Subcutaneous abdominal adipose tissue (tissue), 5 donors: ENCODE results near the gene LSM3.

ENCODE experiments used
- H3K27ac ChIP-seq: one replicate; pipeline ENCODE4 v1.7.0; 2013; ENCODE audit warnings: low read depth, mild to moderate bottlenecking, inconsistent platforms, low read length, moderate library complexity
- H3K27me3 ChIP-seq, 5 donors: one replicate each; pipeline ENCODE4 v1.7.0; 2013; ENCODE audit warnings: low read length in 5 of 5, inconsistent platforms in 1 of 5; ENCODE audit not compliant: control insufficient read depth in 5 of 5, insufficient read depth in 4 of 5
- H3K36me3 ChIP-seq, 5 donors: one replicate each; pipeline ENCODE4 v1.7.0; 2013; ENCODE audit warnings: low read length in 5 of 5; ENCODE audit not compliant: control insufficient read depth in 5 of 5, insufficient read depth in 5 of 5
- H3K4me1 ChIP-seq, 5 donors: one replicate each; pipeline ENCODE4 v1.7.0; 2013; ENCODE audit warnings: low read length in 5 of 5, mild to moderate bottlenecking in 3 of 5, moderate library complexity in 1 of 5; ENCODE audit not compliant: control insufficient read depth in 5 of 5, insufficient read depth in 5 of 5
- H3K4me3 ChIP-seq, 5 donors: one replicate each; pipeline ENCODE4 v1.7.0; 2013; ENCODE audit warnings: low read length in 5 of 5, low read depth in 1 of 5
- H3K9ac ChIP-seq, 5 donors: one replicate each; pipeline ENCODE4 v1.7.0; 2013; ENCODE audit warnings: low read length in 5 of 5, mild to moderate bottlenecking in 4 of 5, moderate library complexity in 3 of 5
- H3K9me3 ChIP-seq, 5 donors: one replicate each; pipeline ENCODE4 v1.7.0; 2013; ENCODE audit warnings: low read length in 5 of 5; ENCODE audit not compliant: control insufficient read depth in 5 of 5
- donor health status: healthy.
- donor health status: healthy.
- donor health status: healthy.
- donor health status: healthy.
- donor health status: healthy.

LSM3 gene

DNA sequence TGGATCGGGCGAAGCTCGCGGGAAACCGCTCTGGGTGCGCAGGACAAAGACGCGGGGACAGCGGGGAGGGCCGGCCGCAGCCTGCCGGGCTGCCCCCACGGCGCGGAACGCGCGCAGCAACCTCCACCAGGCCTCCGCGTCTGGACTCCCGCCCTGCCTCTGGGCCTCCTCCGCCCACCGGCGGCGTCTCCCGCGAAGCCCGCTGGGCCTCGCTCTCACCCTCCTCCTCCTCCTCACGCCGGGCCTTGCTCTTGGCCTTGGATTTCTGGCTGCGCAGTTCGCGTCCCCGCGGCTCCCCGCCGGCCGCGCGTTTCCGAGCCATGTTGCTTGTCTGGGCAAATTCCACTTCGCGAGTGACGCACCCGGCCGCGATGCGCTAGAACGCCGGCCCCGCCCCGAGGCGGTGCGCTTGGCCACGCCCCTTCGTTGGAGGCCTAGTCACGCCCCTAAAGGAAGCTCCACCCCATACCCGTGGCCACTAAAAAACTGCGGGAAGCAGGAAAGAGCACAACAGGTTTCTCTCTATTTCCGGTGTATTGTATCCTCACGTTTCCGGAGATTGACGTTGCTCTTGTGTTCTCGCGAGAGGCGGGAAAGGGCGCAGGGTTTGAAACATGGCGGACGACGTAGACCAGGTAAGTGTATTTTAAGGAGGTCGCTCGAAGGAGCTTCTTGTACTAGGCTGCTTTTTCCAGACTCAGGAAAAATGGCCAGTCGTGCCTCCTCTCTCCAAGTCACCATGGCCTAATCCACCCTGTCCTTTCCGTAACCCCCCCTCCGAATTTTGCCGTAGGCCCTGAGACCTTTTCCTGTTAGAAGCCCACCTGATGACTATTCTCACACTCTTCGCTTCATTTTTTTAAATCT lies at the start of gene LSM3, which contains the start of gene XPC:
Gene LSM3 (plus strand): TSS at position 571 of the 867 bp plus-strand sequence. CDS start 44 bp downstream, at position 615.
Gene XPC (minus strand): TSS at position 355 of the 867 bp plus-strand sequence. CDS start 33 bp downstream, at position 322.
- Histone ChIP-seq H3K4me1 (peaks cover 5 to 22% (median 19%) of the 10 kb centered on the region in 5 donors), H3K36me3 (peaks cover 9 to 22% (median 18%) of the 10 kb centered on the region in 5 donors), H3K4me3 (peak within 1 kb of the TSS; percentile 77 to 98 (median 93)), H3K27ac (peak within 1 kb of the TSS; percentile 64), H3K9ac (peak within 1 kb of the TSS; percentile 88 to 98 (median 94)), H3K27me3 (no peaks in the 10 kb centered on the region), H3K9me3 (no peaks in the 10 kb centered on the region)

DNA sequence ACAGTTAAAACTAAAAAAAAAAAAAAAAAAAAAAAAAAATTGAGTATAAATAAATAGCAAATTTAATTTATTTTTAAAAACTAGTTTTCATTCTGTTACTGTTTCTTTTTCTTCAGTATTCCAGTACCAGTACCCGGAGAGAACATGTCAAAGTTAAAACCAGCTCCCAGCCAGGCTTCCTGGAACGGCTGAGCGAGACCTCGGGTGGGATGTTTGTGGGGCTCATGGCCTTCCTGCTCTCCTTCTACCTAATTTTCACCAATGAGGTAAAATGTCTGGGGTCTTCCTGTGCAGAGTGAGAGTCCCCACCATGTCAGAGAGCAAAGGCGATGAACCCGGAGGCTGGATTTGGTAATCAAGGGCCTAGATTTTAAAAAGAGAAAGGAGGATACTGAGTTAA lies 49.3 kb upstream of the LSM3 start:
- Histone ChIP-seq H3K4me1 (peaks cover 9 to 44% (median 34%) of the 10 kb centered on the region in 5 donors), H3K9me3 (no peaks in the 10 kb centered on the region), H3K27ac (no peak overlapping the region), H3K36me3 (peaks cover 0 to 68% (median 61%) of the 10 kb centered on the region in 5 donors), H3K27me3 (no peaks in the 10 kb centered on the region), H3K4me3 (no peak overlapping the region), H3K9ac (no peak overlapping the region)

DNA sequence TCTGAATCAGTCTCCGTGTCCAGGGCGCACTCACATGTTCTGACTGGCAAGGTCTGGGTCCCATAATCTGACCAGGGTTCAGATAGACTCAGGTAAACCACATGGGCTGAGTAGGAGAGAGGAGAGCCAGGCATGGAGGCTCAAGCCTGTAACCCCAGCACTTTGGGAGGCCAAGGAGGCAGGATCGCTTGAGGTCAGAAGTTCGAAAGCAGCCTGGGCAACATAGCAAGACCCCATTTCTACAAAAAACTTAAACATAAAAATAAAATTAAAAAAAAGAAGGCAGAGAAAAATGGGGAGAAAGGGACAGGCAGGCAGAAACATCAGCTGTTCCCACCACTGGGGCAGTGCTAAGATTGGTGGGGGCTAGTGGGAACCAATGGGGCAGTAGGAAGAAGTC lies 48.4 kb upstream of the LSM3 start:
- no peaks in the 10 kb centered on the region for H3K9me3 ChIP-seq
- no peak overlapping the region for H3K27ac ChIP-seq
- no peak overlapping the region for H3K9ac ChIP-seq
- H3K4me3 ChIP-seq = no peak overlapping the region
- H3K27me3 ChIP-seq = no peaks in the 10 kb centered on the region
- peaks cover 9 to 42% (median 30%) of the 10 kb centered on the region in 5 donors for H3K4me1 ChIP-seq
- peaks cover 0 to 78% (median 70%) of the 10 kb centered on the region in 5 donors for H3K36me3 ChIP-seq

DNA sequence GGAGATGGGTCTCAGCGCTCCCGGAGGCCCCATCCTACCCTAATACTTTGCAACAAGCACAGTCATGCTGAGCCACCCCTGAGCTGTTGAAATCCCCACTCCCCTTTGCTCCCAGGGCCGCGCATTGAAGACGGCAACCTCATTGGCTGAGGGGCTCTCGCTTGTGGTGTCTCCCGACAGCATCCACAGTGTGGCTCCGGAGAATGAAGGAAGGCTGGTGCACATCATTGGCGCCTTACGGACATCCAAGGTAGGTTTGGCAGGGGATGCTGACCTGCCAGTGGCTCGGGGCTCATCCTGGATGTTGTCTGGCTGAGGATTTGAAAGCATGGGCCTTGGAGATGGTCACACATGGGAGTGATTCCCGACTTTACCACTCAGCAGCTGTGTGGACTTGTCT lies 47.9 kb upstream of the LSM3 start:
- Histone ChIP-seq H3K27ac (no peak overlapping the region), H3K9ac (no peak overlapping the region), H3K4me1 (peaks cover 9 to 37% (median 26%) of the 10 kb centered on the region in 5 donors), H3K9me3 (no peaks in the 10 kb centered on the region), H3K4me3 (no peak overlapping the region), H3K36me3 (peaks cover 0 to 82% (median 75%) of the 10 kb centered on the region in 5 donors), H3K27me3 (no peaks in the 10 kb centered on the region)

DNA sequence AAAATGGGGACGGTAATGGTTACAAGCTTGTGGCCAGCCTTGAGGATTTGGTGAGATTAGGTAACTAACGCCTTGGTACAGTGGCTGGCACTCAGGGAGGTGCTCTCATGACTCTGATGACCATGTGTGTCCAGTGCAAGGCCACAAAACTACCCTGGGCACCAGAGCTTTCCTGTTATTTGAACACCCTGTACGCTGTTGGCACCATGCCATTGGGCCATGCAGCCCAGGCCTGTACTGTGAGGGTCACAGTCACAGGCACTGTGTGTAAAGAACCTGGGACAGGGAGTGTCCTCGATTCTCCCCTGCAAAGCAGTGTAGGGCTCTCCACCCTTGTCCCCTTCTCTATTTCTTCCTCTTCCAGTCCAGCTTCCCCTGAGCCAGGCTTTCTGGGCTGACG lies 47.5 kb upstream of the LSM3 start:
- no peak overlapping the region for H3K4me3 ChIP-seq
- peaks cover 7 to 33% (median 21%) of the 10 kb centered on the region in 5 donors for H3K4me1 ChIP-seq
- peaks cover 0 to 87% (median 79%) of the 10 kb centered on the region in 5 donors for H3K36me3 ChIP-seq
- peak overlapping the region; percentile 1 for H3K27ac ChIP-seq
- no peaks in the 10 kb centered on the region for H3K27me3 ChIP-seq
- no peak overlapping the region for H3K9ac ChIP-seq
- H3K9me3 ChIP-seq = no peaks in the 10 kb centered on the region

DNA sequence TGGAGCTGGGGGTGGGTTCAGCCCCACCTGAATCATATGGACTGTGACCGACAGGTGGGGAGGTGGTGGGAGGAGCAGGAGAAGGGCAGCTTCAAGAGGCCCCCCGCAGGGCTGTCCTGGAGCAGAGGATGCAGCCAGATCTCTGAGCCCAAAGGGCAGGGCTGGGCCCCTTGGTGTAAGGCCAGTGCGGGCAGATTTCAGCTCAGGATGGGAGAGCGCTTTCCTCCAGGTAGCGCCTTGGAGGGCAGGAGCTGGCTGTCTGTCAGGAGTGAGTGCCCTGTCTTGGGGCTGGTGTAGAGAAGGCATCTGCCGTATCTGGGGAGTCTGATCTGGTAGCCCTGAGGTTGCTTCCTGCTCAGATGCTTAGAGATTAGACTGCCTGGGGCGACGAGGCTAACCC lies 46.5 kb upstream of the LSM3 start:
- Histone ChIP-seq H3K9me3 (no peaks in the 10 kb centered on the region), H3K4me1 (peaks cover 1 to 29% (median 16%) of the 10 kb centered on the region in 5 donors), H3K36me3 (peaks cover 0 to 97% (median 87%) of the 10 kb centered on the region in 5 donors), H3K27me3 (no peaks in the 10 kb centered on the region), H3K4me3 (no peak overlapping the region), H3K9ac (no peak overlapping the region), H3K27ac (no peak overlapping the region)

DNA sequence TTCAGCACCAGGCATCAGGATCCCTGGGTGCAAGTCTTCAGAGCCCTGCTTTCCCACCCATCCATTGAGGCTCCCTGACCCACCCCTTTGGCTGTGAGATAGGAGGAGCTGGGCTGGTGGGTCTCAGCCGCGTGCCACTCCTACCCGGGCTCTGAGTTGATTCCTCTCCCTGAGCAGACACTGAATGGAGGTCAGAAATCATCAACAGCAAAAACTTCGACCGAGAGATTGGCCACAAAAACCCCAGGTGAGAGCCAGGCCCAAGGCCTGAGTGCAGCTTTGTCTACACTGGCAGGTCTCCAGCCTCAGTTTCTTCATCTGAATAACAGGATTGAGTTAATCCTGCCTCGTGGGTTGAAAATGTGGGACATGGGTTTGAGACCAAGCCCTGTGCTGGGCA lies 45.9 kb upstream of the LSM3 start:
- no peaks in the 10 kb centered on the region for H3K9me3 ChIP-seq
- H3K27me3 ChIP-seq = no peaks in the 10 kb centered on the region
- H3K36me3 ChIP-seq = peaks cover 0 to 98% (median 87%) of the 10 kb centered on the region in 5 donors
- no peak overlapping the region for H3K27ac ChIP-seq
- H3K9ac ChIP-seq = no peak overlapping the region
- H3K4me3 ChIP-seq = no peak overlapping the region
- H3K4me1 ChIP-seq = peaks cover 1 to 29% (median 16%) of the 10 kb centered on the region in 5 donors

DNA sequence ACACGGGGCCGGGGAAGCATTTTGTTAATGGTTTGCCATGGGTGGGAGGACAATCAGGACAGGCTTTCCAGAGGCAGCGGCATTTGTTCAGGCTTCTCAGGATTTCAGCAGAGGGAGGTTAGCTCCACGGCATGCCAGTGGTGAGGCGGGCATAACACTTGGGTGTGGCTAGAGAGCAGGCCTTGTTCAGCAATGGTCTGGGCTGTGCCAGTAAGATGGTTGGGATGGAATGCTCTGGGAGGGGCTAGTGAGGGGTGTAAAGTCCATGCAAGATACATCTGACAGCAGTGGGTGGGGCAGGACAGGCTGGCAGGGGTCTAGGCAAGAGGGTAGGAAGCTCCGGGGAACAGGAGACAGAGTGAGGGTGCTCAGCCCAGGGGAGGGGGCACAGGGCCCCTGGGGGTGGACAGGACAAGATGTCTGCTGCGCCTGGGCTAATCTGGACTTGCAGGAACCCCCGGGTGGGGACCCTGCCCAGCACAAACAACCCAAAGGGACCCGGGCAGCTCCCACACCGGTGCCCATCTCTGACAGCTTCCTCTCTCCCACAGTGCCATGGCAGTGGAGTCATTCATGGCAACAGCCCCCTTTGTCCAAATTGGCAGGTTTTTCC lies 45.3 kb upstream of the LSM3 start:
- H3K9ac ChIP-seq = no peak overlapping the region

DNA sequence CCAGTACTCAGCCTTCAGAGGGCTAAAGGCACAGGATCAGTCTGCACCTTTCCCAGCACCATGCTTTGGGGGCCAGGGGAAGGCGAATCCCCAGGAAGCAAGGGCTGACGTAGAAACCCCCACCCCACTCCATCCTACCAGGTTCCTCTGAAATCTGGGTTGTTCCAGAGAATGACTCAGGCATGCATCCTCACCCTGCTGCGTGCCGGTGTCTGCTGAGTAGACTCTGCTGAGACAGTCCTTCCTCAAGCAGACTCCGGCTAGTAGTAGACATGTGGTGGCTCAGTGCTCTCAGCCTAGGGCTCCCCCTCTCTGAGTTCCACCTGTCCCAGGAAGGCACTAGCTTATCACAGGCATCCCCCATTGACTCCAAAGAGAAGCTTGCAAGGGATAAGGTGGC lies 44.7 kb upstream of the LSM3 start:
- H3K4me1 ChIP-seq = peaks cover 4 to 37% (median 19%) of the 10 kb centered on the region in 5 donors
- peaks cover 0 to 98% (median 92%) of the 10 kb centered on the region in 5 donors for H3K36me3 ChIP-seq
- H3K9ac ChIP-seq = no peak overlapping the region
- H3K9me3 ChIP-seq = no peaks in the 10 kb centered on the region
- H3K27me3 ChIP-seq = no peaks in the 10 kb centered on the region
- H3K4me3 ChIP-seq = no peak overlapping the region
- no peak overlapping the region for H3K27ac ChIP-seq

More for the DNA sequence above, 45.3 kb upstream of the LSM3 start:
- Histone ChIP-seq H3K4me3 (no peak overlapping the region), H3K27me3 (no peaks in the 10 kb centered on the region), H3K27ac (no peak overlapping the region), H3K4me1 (peaks cover 4 to 34% (median 17%) of the 10 kb centered on the region in 5 donors), H3K36me3 (peaks cover 0 to 98% (median 87%) of the 10 kb centered on the region in 5 donors), H3K9me3 (no peaks in the 10 kb centered on the region)

DNA sequence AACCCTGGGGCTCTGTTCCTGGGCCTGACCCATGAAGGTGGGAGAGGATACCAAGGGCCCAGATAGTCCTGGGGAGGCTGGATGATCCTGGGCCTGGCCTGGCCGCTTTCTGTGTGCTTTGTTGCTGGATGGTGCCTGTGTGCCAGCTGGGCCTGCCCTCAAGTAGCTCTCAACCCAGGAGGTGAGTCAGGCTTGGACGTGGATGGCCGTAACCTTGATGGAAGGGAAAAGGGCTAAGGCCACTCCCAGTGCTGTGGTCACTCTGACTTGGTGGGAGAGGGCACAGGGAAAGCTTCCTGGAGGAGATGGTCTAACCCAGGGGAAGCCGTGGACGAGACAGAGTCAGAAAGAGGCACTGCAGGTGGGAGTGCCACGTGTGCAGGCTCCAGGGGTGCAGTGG lies 44.3 kb upstream of the LSM3 start:
- Histone ChIP-seq H3K9me3 (no peaks in the 10 kb centered on the region), H3K9ac (no peak overlapping the region), H3K4me3 (no peak overlapping the region), H3K4me1 (peaks cover 4 to 41% (median 22%) of the 10 kb centered on the region in 5 donors), H3K27ac (no peak overlapping the region), H3K36me3 (peaks cover 0 to 100% (median 96%) of the 10 kb centered on the region in 5 donors), H3K27me3 (no peaks in the 10 kb centered on the region)
